T-helper 2 cell treated with Interferon-gamma antibody and Interleukin-4, amounts not matched to agents 5 μg/mL and 100 μg/mL, for 36 hours (primary cell): ENCODE measurements around the gene NLGN3.

Experiments used
- DNase-seq: peaks from one replicate; pipeline ENCODE4 v3.0.0; 2021; ENCODE audit warnings: low spot score
- H3K27ac Mint-ChIP-seq: one replicate; pipeline ENCODE4 v1.8.0; 2021; ENCODE audit warnings: mild to moderate bottlenecking, mixed read lengths
- H3K27me3 Mint-ChIP-seq: one replicate; pipeline ENCODE4 v1.8.0; 2021; ENCODE audit warnings: low read depth, mixed read lengths
- H3K36me3 Mint-ChIP-seq: one replicate; pipeline ENCODE4 v1.8.0; 2021; ENCODE audit warnings: low read depth, mixed read lengths
- H3K4me1 Mint-ChIP-seq: one replicate; pipeline ENCODE4 v1.8.0; 2021; ENCODE audit warnings: low read depth, mixed read lengths
- H3K4me3 Mint-ChIP-seq: one replicate; pipeline ENCODE4 v1.8.0; 2022; ENCODE audit warnings: mild to moderate bottlenecking, moderate library complexity, mixed read lengths
- H3K9me3 Mint-ChIP-seq: one replicate; pipeline ENCODE4 v1.8.0; 2021; ENCODE audit warnings: mixed read lengths

NLGN3 gene

GRCh38 chrX:71143508-71143907, 1.1 kb upstream of the NLGN3 start:
- no peak for DNase-seq
- no peak overlapping the region for H3K27ac Mint-ChIP-seq

DNA sequence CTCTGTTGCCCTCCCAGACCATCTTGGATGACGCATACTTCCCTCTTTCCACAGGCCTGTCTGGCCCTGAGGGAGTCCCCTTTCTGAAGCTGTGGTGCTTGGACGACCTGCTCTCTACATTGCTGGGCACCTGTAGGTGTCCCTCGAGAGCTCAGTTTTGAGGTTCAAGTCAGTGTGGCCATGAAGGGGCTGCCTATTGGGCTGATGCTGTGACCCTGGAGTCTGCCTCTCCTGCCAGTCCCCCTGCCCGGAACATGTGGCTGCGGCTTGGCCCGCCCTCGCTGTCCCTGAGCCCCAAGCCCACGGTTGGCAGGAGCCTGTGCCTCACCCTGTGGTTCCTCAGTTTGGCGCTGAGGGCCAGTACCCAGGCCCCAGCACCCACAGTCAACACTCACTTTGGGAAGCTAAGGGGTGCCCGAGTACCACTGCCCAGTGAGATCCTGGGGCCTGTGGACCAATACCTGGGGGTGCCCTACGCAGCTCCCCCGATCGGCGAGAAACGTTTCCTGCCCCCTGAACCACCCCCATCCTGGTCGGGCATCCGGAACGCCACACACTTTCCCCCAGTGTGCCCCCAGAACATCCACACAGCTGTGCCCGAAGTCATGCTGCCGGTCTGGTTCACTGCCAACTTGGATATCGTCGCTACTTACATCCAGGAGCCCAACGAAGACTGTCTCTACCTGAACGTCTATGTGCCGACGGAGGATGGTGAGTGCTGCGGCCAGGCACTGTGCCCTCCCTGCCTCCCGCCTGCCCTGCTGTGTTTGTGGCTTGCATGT, 3.0 kb downstream of the NLGN3 start:
- Mint-ChIP-seq H3K27me3 (no peaks in the 10 kb centered on the region), H3K4me3 (no peak overlapping the region), H3K9me3 (no peaks in the 10 kb centered on the region), H3K4me1 (peaks cover 4% of the 10 kb centered on the region), H3K27ac (no peak overlapping the region), H3K36me3 (peaks cover 4% of the 10 kb centered on the region)
- DNase-seq = no peak

More at GRCh38 chrX:71143508-71143907, 1.1 kb upstream of the NLGN3 start:
- Mint-ChIP-seq H3K27me3 (no peaks in the 10 kb centered on the region), H3K9me3 (no peaks in the 10 kb centered on the region), H3K36me3 (peaks cover 14% of the 10 kb centered on the region), H3K4me1 (peaks cover 7% of the 10 kb centered on the region), H3K4me3 (no peak overlapping the region)

GRCh38 chrX:71148278-71148663, 3.6 kb downstream of the NLGN3 start:
- no peaks in the 10 kb centered on the region for H3K9me3 Mint-ChIP-seq
- H3K36me3 Mint-ChIP-seq = peaks cover 4% of the 10 kb centered on the region
- H3K27ac Mint-ChIP-seq = no peak overlapping the region
- no peaks in the 10 kb centered on the region for H3K27me3 Mint-ChIP-seq
- DNase-seq = no peak
- peaks cover 4% of the 10 kb centered on the region for H3K4me1 Mint-ChIP-seq
- H3K4me3 Mint-ChIP-seq = no peak overlapping the region

DNA sequence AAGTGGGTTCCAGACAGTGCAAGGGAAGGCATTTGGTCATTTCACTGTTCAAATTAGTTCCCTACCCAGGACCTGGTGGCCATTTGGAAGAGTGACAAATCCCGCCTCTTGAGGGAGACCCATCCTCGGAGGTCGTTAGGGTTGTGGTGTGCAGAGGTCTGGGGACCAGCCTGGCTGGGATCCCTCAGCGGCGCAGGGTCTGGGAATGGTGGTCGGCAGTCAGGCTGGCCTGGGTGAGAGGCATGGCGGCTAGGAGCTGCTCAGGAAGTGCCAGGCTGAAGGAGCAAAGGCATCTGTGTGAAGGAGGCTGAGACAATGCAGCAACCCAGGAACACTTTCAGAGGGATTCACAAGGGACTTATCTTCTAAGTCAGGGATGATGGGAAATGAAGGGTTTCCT, 6.7 kb downstream of the NLGN3 start:
- Mint-ChIP-seq H3K9me3 (no peaks in the 10 kb centered on the region), H3K4me1 (peaks cover 2% of the 10 kb centered on the region), H3K27me3 (no peaks in the 10 kb centered on the region), H3K4me3 (no peak overlapping the region), H3K36me3 (peaks cover 3% of the 10 kb centered on the region), H3K27ac (no peak overlapping the region)
- no peak for DNase-seq

- no peak overlapping the region for H3K27ac Mint-ChIP-seq
- H3K9me3 Mint-ChIP-seq = no peaks in the 10 kb centered on the region
- H3K27me3 Mint-ChIP-seq = no peaks in the 10 kb centered on the region
- H3K4me3 Mint-ChIP-seq = no peak overlapping the region
- DNase-seq = no peak
- peaks cover 2% of the 10 kb centered on the region for H3K4me1 Mint-ChIP-seq
- peaks cover 9% of the 10 kb centered on the region for H3K36me3 Mint-ChIP-seq
Observed at GRCh38 chrX:71154196-71154595, 9.6 kb downstream of the NLGN3 start.

- no peaks in the 10 kb centered on the region for H3K27me3 Mint-ChIP-seq
- H3K9me3 Mint-ChIP-seq = no peaks in the 10 kb centered on the region
- H3K4me1 Mint-ChIP-seq = peaks cover 2% of the 10 kb centered on the region
- H3K36me3 Mint-ChIP-seq = peaks cover 11% of the 10 kb centered on the region
- H3K4me3 Mint-ChIP-seq = no peak overlapping the region
- no peak for DNase-seq
- no peak overlapping the region for H3K27ac Mint-ChIP-seq
Observed at GRCh38 chrX:71154641-71155040, 10.0 kb downstream of the NLGN3 start.

DNA sequence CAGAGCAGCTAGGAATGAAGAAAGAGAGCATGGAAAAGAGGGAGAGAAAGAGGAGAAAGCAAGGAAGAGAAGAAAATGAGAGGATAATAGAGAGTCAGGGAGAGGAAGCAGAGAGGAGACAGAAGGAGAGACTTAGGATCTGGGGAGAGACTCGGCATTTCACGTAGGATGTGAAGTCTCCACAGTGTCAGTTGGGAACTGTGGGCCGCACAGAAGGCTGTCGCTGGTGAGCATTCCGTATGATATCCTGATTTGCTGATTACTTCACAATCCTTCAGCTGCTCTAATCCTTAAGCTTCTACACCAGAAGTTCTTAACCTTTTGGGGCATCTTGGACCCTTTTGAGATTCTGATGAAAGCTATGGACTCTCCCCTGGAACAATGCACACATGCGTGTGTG, 14.0 kb downstream of the NLGN3 start:
- Mint-ChIP-seq H3K4me1 (peaks cover 2% of the 10 kb centered on the region), H3K4me3 (no peak overlapping the region), H3K27me3 (no peaks in the 10 kb centered on the region), H3K36me3 (peaks cover 17% of the 10 kb centered on the region), H3K9me3 (no peaks in the 10 kb centered on the region), H3K27ac (no peak overlapping the region)
- DNase-seq = no peak

GRCh38 chrX:71159335-71159734, 14.7 kb downstream of the NLGN3 start:
- peaks cover 2% of the 10 kb centered on the region for H3K4me1 Mint-ChIP-seq
- H3K9me3 Mint-ChIP-seq = no peaks in the 10 kb centered on the region
- H3K36me3 Mint-ChIP-seq = peaks cover 17% of the 10 kb centered on the region
- DNase-seq = no peak
- H3K27me3 Mint-ChIP-seq = no peaks in the 10 kb centered on the region
- H3K27ac Mint-ChIP-seq = no peak overlapping the region
- H3K4me3 Mint-ChIP-seq = no peak overlapping the region

- no peaks in the 10 kb centered on the region for H3K9me3 Mint-ChIP-seq
- DNase-seq = no peak
- H3K36me3 Mint-ChIP-seq = peaks cover 17% of the 10 kb centered on the region
- H3K4me1 Mint-ChIP-seq = peaks cover 2% of the 10 kb centered on the region
- H3K27me3 Mint-ChIP-seq = no peaks in the 10 kb centered on the region
- no peak overlapping the region for H3K4me3 Mint-ChIP-seq
- no peak overlapping the region for H3K27ac Mint-ChIP-seq
Observed at GRCh38 chrX:71160475-71160874, 15.8 kb downstream of the NLGN3 start.

- peaks cover 2% of the 10 kb centered on the region for H3K4me1 Mint-ChIP-seq
- H3K27ac Mint-ChIP-seq = no peak overlapping the region
- DNase-seq = no peak
- H3K4me3 Mint-ChIP-seq = no peak overlapping the region
- H3K9me3 Mint-ChIP-seq = no peaks in the 10 kb centered on the region
- peaks cover 14% of the 10 kb centered on the region for H3K36me3 Mint-ChIP-seq
- H3K27me3 Mint-ChIP-seq = no peaks in the 10 kb centered on the region
Observed at GRCh38 chrX:71162981-71163380, 18.3 kb downstream of the NLGN3 start.

DNA sequence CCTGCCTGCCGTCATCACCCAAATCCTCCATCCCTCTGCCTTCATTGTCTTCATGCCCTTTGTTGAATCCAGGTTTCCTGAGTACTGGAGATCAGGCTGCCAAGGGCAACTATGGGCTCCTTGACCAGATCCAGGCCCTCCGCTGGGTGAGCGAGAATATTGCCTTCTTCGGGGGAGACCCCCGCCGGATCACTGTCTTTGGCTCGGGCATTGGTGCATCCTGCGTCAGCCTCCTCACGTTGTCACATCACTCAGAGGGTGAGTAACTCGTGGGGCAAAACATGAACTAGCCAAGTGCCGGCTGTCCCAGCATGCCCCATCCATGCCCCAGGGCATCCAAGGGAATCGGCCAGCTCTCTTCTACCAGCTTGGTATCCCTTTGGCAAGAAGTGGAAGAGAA, 19.4 kb downstream of the NLGN3 start:
- Mint-ChIP-seq H3K4me1 (no peaks in the 10 kb centered on the region), H3K9me3 (no peaks in the 10 kb centered on the region), H3K27me3 (no peaks in the 10 kb centered on the region), H3K36me3 (peaks cover 10% of the 10 kb centered on the region), H3K4me3 (no peak overlapping the region), H3K27ac (no peak overlapping the region)
- DNase-seq = no peak

DNA sequence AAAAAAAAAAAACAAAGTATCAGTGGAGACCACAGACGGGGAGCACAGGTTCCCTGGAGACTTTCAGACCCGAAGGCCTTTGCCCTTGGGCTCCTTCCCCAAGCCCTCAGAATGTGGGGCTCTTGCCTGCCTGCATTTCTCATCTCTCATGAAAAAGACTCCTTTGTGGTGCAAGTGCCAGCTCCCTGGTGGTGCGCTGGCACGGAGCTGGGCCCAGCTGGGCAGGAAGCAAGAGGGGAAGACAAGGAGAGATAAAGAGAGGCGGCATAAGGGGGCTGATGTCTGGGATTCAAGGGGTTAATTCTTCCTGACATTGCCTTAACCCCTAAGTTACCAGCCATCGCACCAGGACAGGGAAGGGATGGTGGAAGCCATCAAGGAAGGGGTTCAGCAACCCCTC, 21.8 kb downstream of the NLGN3 start:
- peaks cover 1% of the 10 kb centered on the region for H3K4me1 Mint-ChIP-seq
- peaks cover 11% of the 10 kb centered on the region for H3K36me3 Mint-ChIP-seq
- H3K27ac Mint-ChIP-seq = no peak overlapping the region
- no peak for DNase-seq
- H3K27me3 Mint-ChIP-seq = no peaks in the 10 kb centered on the region
- no peaks in the 10 kb centered on the region for H3K9me3 Mint-ChIP-seq
- H3K4me3 Mint-ChIP-seq = no peak overlapping the region

DNA sequence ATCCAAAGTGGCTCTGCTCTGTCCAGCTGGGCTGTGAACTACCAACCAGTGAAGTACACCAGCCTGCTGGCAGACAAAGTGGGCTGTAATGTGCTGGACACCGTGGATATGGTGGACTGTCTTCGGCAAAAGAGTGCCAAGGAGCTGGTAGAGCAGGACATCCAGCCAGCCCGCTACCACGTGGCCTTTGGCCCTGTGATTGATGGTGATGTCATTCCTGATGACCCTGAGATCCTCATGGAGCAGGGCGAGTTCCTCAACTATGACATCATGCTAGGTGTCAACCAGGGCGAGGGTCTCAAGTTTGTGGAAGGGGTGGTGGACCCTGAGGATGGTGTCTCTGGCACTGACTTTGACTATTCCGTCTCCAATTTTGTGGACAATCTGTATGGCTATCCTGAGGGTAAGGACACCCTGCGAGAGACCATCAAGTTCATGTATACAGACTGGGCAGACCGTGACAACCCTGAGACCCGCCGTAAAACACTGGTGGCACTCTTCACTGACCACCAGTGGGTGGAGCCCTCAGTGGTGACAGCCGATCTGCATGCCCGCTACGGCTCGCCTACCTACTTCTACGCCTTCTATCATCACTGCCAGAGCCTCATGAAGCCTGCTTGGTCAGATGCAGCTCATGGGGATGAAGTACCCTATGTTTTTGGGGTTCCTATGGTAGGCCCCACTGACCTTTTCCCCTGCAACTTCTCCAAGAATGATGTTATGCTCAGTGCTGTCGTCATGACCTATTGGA, 22.6 kb downstream of the NLGN3 start:
- Mint-ChIP-seq H3K9me3 (no peaks in the 10 kb centered on the region), H3K36me3 (peaks cover 9% of the 10 kb centered on the region), H3K4me3 (no peak overlapping the region), H3K27ac (no peak overlapping the region), H3K4me1 (peaks cover 2% of the 10 kb centered on the region), H3K27me3 (no peaks in the 10 kb centered on the region)
- no peak for DNase-seq

DNA sequence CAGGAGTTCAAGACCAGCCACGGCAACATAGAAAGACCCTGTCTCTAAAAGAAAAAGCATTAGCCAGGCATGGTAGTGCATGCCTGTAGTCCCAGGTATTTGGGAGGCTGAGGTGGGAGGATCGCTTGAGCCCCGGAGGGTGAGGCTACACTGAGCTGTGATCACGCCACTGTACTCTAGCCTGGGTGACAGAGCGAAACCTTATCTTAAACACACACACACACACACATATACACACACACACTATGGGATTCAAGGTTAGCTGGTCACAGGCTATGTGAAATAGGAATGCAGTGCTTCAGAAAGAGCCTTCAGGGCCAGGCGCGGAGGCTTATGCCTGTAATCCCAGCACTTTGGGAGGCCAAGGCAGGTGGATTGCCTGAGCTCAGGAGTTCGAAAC, 23.5 kb downstream of the NLGN3 start:
- Mint-ChIP-seq H3K4me1 (peaks cover 2% of the 10 kb centered on the region), H3K27ac (no peak overlapping the region), H3K36me3 (peaks cover 6% of the 10 kb centered on the region)

More for the DNA sequence above, 23.5 kb downstream of the NLGN3 start:
- H3K9me3 Mint-ChIP-seq = no peaks in the 10 kb centered on the region
- no peak for DNase-seq
- no peak overlapping the region for H3K4me3 Mint-ChIP-seq
- H3K27me3 Mint-ChIP-seq = no peaks in the 10 kb centered on the region
